H9 (cell line): ENCODE data around the gene GCAT. TPM values are rescaled to one million over a fixed set of nuclear protein-coding genes. Genes with fewer than 3 reads are reported as not detected.

Experiments used
- DNase-seq: peaks from one replicate; pipeline ENCODE4 v3.0.0-alpha.2; 2017
- H2AFZ ChIP-seq: one replicate; pipeline ENCODE4 v1.6.1; 2013; ENCODE audit warnings: mild to moderate bottlenecking, low read length, control low read depth, moderate library complexity
- H2AK5ac ChIP-seq: 2 replicates; pipeline ENCODE4 v1.6.1; 2013; ENCODE audit warnings: low read length, control low read depth, mixed read lengths; ENCODE audit not compliant: insufficient read length
- H2BK120ac ChIP-seq: one replicate; pipeline ENCODE4 v1.6.1; 2013; ENCODE audit warnings: low read depth, mild to moderate bottlenecking, low read length, control low read depth, inconsistent platforms; ENCODE audit not compliant: poor library complexity, severe bottlenecking
- H2BK12ac ChIP-seq: 2 replicates; pipeline ENCODE4 v1.6.1; 2013; ENCODE audit warnings: low read length, control low read depth, mixed read lengths, low read depth; ENCODE audit not compliant: insufficient read length
- H2BK15ac ChIP-seq: 2 replicates; pipeline ENCODE4 v1.6.1; 2013; ENCODE audit warnings: low read depth, low read length, control low read depth
- H2BK20ac ChIP-seq: one replicate; pipeline ENCODE4 v1.6.1; 2013; ENCODE audit warnings: low read depth, mild to moderate bottlenecking, low read length, control low read depth, inconsistent platforms; ENCODE audit not compliant: poor library complexity, severe bottlenecking
- H2BK5ac ChIP-seq: 2 replicates; pipeline ENCODE4 v1.6.1; 2013; ENCODE audit warnings: low read length, control low read depth, mixed read lengths; ENCODE audit not compliant: insufficient read length
- H3K14ac ChIP-seq: 2 replicates; pipeline ENCODE4 v1.6.1; 2013; ENCODE audit warnings: low read length, control low read depth; ENCODE audit not compliant: insufficient read depth
- H3K18ac ChIP-seq: 2 replicates; pipeline ENCODE4 v1.6.1; 2013; ENCODE audit warnings: low read depth, mild to moderate bottlenecking, mixed read lengths, low read length, control low read depth; ENCODE audit not compliant: insufficient read length
- H3K23ac ChIP-seq: 2 replicates; pipeline ENCODE4 v1.6.1; 2013; ENCODE audit warnings: low read length, control low read depth, mixed read lengths, low read depth; ENCODE audit not compliant: insufficient read length
- H3K23me2 ChIP-seq: 2 replicates; pipeline ENCODE4 v1.6.1; 2013; ENCODE audit warnings: low read depth, mild to moderate bottlenecking, mixed read lengths, low read length, control low read depth; ENCODE audit not compliant: insufficient read length, poor library complexity, severe bottlenecking
- H3K27ac ChIP-seq: 2 replicates; pipeline ENCODE4 v1.5.1; 2013; ENCODE audit warnings: low read length, control low read depth, mixed read lengths, low read depth; ENCODE audit not compliant: insufficient read length
- H3K27me3 ChIP-seq: 2 replicates; pipeline ENCODE4 v1.6.1; 2013; ENCODE audit warnings: low read length, control low read depth, inconsistent platforms; ENCODE audit not compliant: insufficient read depth
- H3K4ac ChIP-seq: 2 replicates; pipeline ENCODE4 v1.6.1; 2013; ENCODE audit warnings: low read depth, mild to moderate bottlenecking, control low read depth, inconsistent platforms, low read length, moderate library complexity
- H3K4me1 ChIP-seq: 2 replicates; pipeline ENCODE4 v1.6.1; 2013; ENCODE audit warnings: low read length, control low read depth, inconsistent platforms; ENCODE audit not compliant: insufficient read depth
- H3K4me2 ChIP-seq: 2 replicates; pipeline ENCODE4 v1.6.1; 2013; ENCODE audit warnings: low read length, control low read depth, mixed read lengths; ENCODE audit not compliant: insufficient read length, insufficient read depth
- H3K56ac ChIP-seq: 2 replicates; pipeline ENCODE4 v1.6.1; 2013; ENCODE audit warnings: low read depth, mild to moderate bottlenecking, mixed read lengths, low read length, control low read depth; ENCODE audit not compliant: insufficient read length
- H3K79me1 ChIP-seq: 2 replicates; pipeline ENCODE4 v1.6.1; 2013; ENCODE audit warnings: low read depth, mild to moderate bottlenecking, moderate library complexity, low read length, control low read depth, inconsistent platforms; ENCODE audit not compliant: insufficient read depth, poor library complexity, severe bottlenecking
- H3K79me2 ChIP-seq: 2 replicates; pipeline ENCODE4 v1.6.1; 2013; ENCODE audit warnings: low read length, control low read depth, inconsistent platforms; ENCODE audit not compliant: insufficient read depth
- H3K9ac ChIP-seq: 2 replicates; pipeline ENCODE4 v1.6.1; 2013; ENCODE audit warnings: low read length, control low read depth, mixed read lengths; ENCODE audit not compliant: insufficient read length; ENCODE audit errors: extremely low read depth
- H3K9me3 ChIP-seq: one replicate; pipeline ENCODE4 v1.6.1; 2013; ENCODE audit warnings: low read depth, low read length, inconsistent platforms; ENCODE audit not compliant: control insufficient read depth
- H3T11ph ChIP-seq: one replicate; pipeline ENCODE4 v1.6.1; 2013; ENCODE audit warnings: mild to moderate bottlenecking, low read length, control low read depth, inconsistent platforms
- H4K20me1 ChIP-seq: one replicate; pipeline ENCODE4 v1.6.1; 2013; ENCODE audit not compliant: control insufficient read depth, insufficient read length, insufficient read depth
- H4K5ac ChIP-seq: 2 replicates; pipeline ENCODE4 v1.6.1; 2013; ENCODE audit warnings: low read depth, mild to moderate bottlenecking, mixed read lengths, low read length, control low read depth; ENCODE audit not compliant: insufficient read length
- H4K8ac ChIP-seq: replicated peaks from 2 replicates; pipeline ENCODE4 v1.6.1; 2013; ENCODE audit warnings: low read length, control low read depth, mixed read lengths, low read depth; ENCODE audit not compliant: insufficient read length
- H4K91ac ChIP-seq: 2 replicates; pipeline ENCODE4 v1.6.1; 2013; ENCODE audit warnings: low read depth, mild to moderate bottlenecking, moderate library complexity, mixed read lengths, low read length, control low read depth; ENCODE audit not compliant: insufficient read length
- H3K27ac Mint-ChIP-seq, 3 experiments: 2 replicates in 2 of 3; 3 replicates in 1 of 3; pipeline ENCODE4 v1.8.0; 2020 to 2021; ENCODE audit warnings: mixed read lengths in 3 of 3, mild to moderate bottlenecking in 1 of 3, moderate library complexity in 1 of 3
- H3K27me3 Mint-ChIP-seq: 2 replicates; pipeline ENCODE4 v1.8.0; 2021; ENCODE audit warnings: low read depth, mild to moderate bottlenecking, moderate library complexity, mixed read lengths
- H3K36me3 Mint-ChIP-seq, 3 experiments: 2 replicates in 2 of 3; 3 replicates in 1 of 3; pipeline ENCODE4 v1.8.0; 2020 to 2021; ENCODE audit warnings: low read depth in 3 of 3, mixed read lengths in 3 of 3; ENCODE audit not compliant: insufficient read depth in 1 of 3
- H3K4me1 Mint-ChIP-seq, 2 experiments: 2 replicates each; pipeline ENCODE4 v1.8.0; 2020; ENCODE audit warnings: mixed read lengths in 2 of 2
- H3K4me3 Mint-ChIP-seq, 2 experiments: 2 replicates in 1 of 2; 3 replicates in 1 of 2; pipeline ENCODE4 v1.8.0; 2020 to 2021; ENCODE audit warnings: mild to moderate bottlenecking in 2 of 2, mixed read lengths in 2 of 2, moderate library complexity in 1 of 2
- H3K9me3 Mint-ChIP-seq, 2 experiments: 2 replicates in 1 of 2; 3 replicates in 1 of 2; pipeline ENCODE4 v1.8.0; 2020; ENCODE audit warnings: mild to moderate bottlenecking in 2 of 2, mixed read lengths in 2 of 2, moderate library complexity in 1 of 2
- WGBS: extraction: QIAGEN DNeasy Blood & Tissue Kit; methylation state at CpG from one replicate; pipeline ENCODE4 v1.1.7; 2013; ENCODE audit warnings: missing lambda C conversion rate, low lambda C conversion rate, mixed read lengths; ENCODE audit not compliant: insufficient read length; ENCODE audit errors: extremely low coverage; 5-methylcytosine and 5-hydroxymethylcytosine counted together
- total RNA-seq: library from RNA; stranded (reverse); gene quantifications from 2 replicates; pipeline ENCODE4 v1.2.1, GENCODE V29; 2021
- TF ChIP-seq, protein P1 (sequence below): fragments of 200-600 bp; sonication (generic); conservative IDR thresholded peaks from 3 replicates; pipeline ENCODE4 v1.8.0; 2021; ENCODE audit warnings: antibody characterized with exemption, mild to moderate bottlenecking

Gene GCAT
- total RNA-seq, 1 experiment from 2014 or later: 26.9 TPM

DNA sequence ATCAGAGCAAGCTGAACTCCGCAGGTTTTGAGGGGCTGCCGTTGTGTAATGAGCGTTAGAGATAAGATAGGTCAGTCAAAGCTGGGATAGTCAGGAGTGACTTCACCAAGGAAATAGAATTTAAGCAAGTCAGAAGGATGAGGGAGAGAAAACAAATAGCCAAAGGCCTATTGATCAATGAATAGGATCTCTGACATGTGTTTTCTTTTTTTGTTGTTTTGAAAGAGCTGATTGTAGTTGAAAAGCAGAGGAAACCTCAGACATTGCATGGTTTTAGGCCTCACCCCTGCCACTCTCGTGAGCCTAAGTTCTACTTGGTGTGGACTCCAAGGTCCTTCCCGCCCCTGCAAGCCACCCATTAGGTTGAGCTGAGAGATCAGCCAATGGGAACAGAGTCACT lies 44.7 kb downstream of the GCAT start:
- Histone ChIP-seq H3K14ac (no peak overlapping the region), H3K4ac (no peak overlapping the region), H3K23ac (no peak overlapping the region), H2BK20ac (no peak overlapping the region), H3K23me2 (peaks cover 6% of the 10 kb centered on the region), H2BK12ac (no peak overlapping the region), H3K4me1 (no peaks in the 10 kb centered on the region), H3K27me3 (0 out of 2 replicates have a peak, but pooled peaks cover 2% of the 10 kb centered on the region), H3K9ac (no peak overlapping the region), H4K91ac (no peak overlapping the region), H3K27ac (no peak overlapping the region), H3K79me2 (peaks cover 10% of the 10 kb centered on the region), H2BK120ac (no peak overlapping the region), H2AK5ac (no peak overlapping the region), H3K56ac (no peak overlapping the region), H2BK5ac (no peak overlapping the region), H4K5ac (no peak overlapping the region), H3K79me1 (peaks cover 19% of the 10 kb centered on the region), H3K9me3 (no peaks in the 10 kb centered on the region), H3T11ph (no peak overlapping the region), H2BK15ac (no peak overlapping the region), H4K20me1 (no peaks in the 10 kb centered on the region), H3K4me2 (no peak overlapping the region), H3K18ac (no peak overlapping the region), H4K8ac (no peak overlapping the region), H2AFZ (no peak overlapping the region)
- Mint-ChIP-seq H3K27ac (no peak overlapping the region), H3K27me3 (no peaks in the 10 kb centered on the region; the same call in 1 of the 2 replicates), H3K4me1 (peaks cover 10 to 23% of the 10 kb centered on the region in 2 experiments), H3K9me3 (no peaks in the 10 kb centered on the region), H3K4me3 (no peak overlapping the region), H3K36me3 (peaks cover 58 to 74% (median 67%) of the 10 kb centered on the region in 3 experiments)
- WGBS: no CpG with 5 or more reads among the region's 5 CpGs
- DNase-seq: no peak
- TF ChIP-seq, protein P1, sequence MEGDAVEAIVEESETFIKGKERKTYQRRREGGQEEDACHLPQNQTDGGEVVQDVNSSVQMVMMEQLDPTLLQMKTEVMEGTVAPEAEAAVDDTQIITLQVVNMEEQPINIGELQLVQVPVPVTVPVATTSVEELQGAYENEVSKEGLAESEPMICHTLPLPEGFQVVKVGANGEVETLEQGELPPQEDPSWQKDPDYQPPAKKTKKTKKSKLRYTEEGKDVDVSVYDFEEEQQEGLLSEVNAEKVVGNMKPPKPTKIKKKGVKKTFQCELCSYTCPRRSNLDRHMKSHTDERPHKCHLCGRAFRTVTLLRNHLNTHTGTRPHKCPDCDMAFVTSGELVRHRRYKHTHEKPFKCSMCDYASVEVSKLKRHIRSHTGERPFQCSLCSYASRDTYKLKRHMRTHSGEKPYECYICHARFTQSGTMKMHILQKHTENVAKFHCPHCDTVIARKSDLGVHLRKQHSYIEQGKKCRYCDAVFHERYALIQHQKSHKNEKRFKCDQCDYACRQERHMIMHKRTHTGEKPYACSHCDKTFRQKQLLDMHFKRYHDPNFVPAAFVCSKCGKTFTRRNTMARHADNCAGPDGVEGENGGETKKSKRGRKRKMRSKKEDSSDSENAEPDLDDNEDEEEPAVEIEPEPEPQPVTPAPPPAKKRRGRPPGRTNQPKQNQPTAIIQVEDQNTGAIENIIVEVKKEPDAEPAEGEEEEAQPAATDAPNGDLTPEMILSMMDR: no peak
